HG03442 (cell line): ENCODE results near the gene SIX3.

Source experiments
- ATAC-seq: cut with Tn5 transposase; IDR thresholded peaks from one replicate; pipeline ENCODE4 v1.9.1; 2021; ENCODE audit warnings: mild to moderate bottlenecking, moderate library complexity; ENCODE audit not compliant: unreplicated experiment

The SIX3 gene

GRCh38 chr2:44941551-44942234 is at the start of gene SIX3:
TSS of gene SIX3 (plus strand) at chr2:44941702. CDS start at chr2:44942105, 403 bp downstream.
- ATAC-seq: peak; percentile 62

GRCh38 chr2:44894058-44894457 is 47.4 kb upstream of the SIX3 start:
- no peak for ATAC-seq

DNA sequence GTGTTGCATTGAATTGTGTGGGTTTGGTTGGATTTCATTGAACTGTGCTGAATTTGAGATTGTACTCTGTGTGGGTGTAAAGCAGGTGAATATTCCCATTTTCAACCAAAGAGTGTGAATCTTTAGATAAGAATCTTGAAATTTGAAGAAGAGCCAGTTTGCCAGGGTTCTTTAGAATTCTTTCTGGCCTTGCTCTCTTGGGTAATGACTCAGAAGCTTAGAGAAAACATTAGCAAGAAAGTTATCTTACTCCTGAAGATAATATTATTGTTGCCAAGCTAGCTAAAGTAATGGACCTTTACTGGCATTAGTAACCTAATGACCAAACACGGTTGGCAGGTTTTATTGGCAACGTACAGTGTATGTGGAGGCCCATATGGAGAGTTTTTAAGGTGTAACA is 46.4 kb upstream of the SIX3 start:
- no peak for ATAC-seq

GRCh38 chr2:44897406-44897805 is 44.1 kb upstream of the SIX3 start:
- ATAC-seq: no peak

- ATAC-seq: no peak
Measured at GRCh38 chr2:44902217-44903137, 39.0 kb upstream of the SIX3 start.

- ATAC-seq: no peak
Measured at GRCh38 chr2:44904578-44904977, 36.9 kb upstream of the SIX3 start.

- ATAC-seq: no peak
Measured at GRCh38 chr2:44906972-44907371, 34.5 kb upstream of the SIX3 start.

DNA sequence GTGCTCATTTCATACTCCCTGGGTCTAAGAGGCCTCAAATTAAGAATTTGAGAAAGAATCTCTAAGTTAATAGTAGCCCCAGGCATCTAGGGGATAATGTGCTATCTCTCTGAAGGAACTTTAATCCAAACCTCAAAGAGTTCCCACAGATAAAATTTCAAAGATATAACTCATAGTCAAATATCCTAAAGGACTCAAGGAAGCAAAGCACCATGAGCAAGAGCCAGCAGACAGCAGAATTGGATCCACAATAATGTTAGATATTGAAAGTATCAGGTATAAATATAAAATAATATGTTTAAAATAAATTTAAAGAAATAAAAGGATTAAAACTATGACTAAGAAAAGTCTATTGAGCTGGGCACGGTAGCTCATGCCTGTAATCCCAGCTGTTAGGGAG is 31.7 kb upstream of the SIX3 start:
- no peak for ATAC-seq

- no peak for ATAC-seq
Measured at GRCh38 chr2:44912660-44913059, 28.8 kb upstream of the SIX3 start.

DNA sequence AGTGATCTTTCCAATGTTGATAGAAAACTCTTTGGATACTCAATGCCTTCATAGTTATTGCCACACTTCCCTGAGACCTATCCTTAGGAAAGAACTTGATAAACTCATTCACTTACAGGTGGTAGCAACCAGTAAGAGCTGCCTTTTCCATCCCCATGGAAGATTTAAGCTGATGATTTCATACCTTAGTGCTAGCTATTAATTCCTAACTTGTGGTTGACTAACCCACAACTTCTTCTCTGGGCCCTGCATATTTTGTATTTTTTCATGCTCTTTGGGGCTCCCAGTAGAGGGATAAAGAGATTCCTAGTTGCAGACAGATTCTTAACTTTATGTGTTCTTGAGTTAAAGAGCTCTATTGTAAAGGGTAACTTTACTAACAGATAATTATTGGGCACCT is 25.2 kb upstream of the SIX3 start:
- ATAC-seq: no peak

DNA sequence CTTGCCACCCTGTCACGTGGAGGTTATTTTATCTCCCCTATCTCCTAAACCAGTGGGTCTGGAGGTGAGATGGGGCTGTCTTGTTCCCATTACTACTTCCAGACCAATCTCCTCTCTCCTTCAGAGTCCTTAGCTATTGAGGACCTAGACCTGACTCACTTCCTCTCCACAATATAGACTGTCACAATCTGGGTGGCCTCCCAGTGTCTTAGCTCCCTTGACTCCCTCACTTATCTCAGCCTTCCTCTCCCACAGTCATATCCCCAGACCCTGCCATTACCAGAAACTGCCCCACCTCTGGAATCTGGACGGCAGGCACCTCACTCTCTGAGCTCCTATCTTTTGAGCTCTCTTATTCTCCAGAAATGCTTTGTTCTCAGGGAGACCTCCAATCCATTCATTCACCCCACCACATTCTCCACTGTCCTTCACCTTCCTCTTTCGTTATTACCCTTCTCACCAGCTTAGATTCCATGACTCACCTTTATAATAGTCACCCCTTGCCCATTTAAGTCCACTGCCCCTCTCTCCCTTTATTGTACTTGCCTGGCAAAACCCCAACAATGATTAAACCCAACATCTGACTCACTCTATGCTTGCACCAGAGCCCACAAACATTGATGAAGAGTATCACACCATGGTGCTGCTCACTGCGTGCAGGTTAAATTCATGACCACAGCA is 23.3 kb upstream of the SIX3 start:
- no peak for ATAC-seq

DNA sequence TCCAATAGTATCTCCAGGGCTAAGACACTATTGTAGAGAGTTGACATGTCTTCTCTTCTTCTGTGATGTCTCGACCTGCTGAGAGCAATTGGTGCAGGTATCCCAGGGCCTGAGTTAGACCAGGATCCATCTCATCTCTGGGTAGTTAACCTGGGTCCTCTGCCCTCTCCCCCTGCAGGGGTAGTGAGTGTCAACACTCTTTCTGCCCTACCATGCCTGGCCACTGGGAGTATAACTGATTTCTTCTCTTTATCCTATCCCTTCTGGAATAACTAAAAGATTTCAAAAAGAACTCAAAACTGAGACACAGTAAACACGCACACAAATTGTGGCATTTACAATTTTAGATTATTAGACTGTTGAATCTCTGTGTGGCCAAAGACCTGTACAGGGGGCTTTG is 20.8 kb upstream of the SIX3 start:
- no peak for ATAC-seq

DNA sequence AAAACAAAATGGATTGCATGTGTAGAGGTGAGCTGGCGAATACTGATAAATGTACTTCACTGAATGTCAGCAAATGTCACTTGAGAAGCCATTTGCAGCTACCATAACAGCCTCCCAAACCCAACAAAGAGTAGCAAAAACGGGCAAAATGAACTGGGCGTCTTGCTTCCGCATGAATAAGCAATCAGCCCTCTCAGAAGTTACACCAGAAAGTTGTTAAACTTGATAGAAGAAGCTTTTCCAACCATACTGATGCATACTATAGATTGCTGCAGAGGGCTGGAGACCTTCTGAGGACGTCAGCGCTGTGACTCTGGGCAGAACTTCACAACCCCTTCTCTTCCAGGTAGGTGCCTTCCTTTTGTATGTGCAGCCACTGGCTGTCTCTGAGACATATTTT is 18.7 kb upstream of the SIX3 start:
- ATAC-seq: no peak

DNA sequence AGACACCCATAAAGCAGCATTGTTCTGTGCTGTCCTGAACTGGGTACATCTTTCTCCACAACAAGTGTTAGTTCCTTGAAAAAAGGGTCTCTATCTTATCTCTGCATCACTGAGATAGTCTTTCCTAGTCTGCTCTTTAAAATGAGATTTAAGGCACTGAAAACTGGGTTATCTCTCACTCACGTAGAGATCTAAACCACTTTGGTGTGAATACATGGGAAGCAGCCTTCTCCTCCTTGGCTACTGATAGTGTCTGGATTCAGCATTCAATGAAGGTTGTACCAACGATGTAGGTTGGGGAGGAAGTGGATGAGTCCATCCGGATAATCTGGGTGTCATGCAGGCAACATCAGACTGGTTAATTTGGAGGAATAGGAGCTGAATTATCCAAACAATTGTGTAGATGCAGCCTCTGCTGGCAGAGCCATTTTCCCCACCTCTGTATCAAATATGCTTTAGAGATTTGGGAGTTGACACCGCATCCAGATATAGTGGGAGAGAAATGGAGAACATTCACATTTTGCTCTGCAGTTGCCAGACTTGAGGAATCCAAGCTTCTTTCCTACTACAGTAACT is 15.9 kb upstream of the SIX3 start:
- no peak for ATAC-seq

- ATAC-seq: no peak
Measured at GRCh38 chr2:44926957-44927356, 14.5 kb upstream of the SIX3 start.

DNA sequence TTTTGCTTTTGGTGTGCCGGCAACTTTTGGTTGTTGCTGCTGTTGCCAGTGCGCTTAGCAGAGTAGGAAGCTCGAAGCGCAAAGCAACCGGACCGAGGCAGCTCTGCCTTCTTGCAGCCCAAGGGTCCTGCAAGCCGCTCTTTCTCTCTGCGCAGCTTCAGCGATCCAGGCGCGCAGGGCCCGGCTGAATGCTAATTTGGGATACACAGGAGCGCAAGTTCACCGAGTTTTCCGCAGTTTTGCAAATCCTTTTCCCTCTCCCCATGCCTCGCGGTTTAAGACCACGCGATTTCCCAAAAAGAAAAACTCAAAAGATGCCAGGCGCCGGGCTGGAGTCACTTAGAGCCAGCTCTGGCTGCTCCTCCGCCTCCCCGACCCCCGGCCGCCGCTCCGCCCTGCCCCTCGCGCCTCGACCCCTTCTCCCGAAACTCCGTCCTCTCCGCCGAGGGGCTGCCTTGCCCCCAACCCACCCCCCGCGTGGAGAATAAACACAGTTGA is 13.5 kb upstream of the SIX3 start:
- ATAC-seq: no peak

DNA sequence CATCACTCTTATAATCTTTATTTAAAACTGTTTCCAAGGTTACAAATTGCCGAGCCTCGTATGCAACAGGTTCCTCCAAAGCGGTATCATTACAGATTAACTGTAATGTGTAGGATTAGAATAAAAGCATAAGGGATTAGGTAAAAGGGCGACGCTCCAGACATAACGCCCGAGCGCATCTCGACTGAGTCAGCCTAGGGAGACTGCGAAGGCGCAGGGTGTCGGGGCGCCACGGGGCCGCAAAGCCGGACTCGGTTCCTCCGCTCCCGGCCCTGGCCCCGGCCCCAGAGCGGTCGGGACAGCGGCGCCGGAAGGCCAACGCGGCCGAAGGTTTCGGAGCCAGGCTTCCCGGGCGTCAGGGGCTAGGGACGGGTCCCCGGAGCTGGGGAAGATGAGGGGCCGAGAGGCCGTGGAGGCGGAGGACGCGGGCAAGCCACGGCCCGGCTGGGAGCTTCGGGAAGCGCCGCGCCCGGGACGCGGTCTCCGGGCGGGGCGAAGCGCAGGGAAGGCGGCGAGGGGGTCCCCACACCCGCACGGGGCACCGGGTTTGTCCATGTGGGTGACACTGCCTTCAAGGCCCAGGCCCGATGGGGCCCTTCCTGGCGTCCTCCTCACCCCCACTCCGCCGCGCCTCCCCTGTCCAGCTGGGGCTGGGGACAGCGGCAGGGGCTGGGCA is 12.9 kb upstream of the SIX3 start:
- no peak for ATAC-seq

- ATAC-seq: no peak
Measured at GRCh38 chr2:44929159-44929734, 12.3 kb upstream of the SIX3 start.

DNA sequence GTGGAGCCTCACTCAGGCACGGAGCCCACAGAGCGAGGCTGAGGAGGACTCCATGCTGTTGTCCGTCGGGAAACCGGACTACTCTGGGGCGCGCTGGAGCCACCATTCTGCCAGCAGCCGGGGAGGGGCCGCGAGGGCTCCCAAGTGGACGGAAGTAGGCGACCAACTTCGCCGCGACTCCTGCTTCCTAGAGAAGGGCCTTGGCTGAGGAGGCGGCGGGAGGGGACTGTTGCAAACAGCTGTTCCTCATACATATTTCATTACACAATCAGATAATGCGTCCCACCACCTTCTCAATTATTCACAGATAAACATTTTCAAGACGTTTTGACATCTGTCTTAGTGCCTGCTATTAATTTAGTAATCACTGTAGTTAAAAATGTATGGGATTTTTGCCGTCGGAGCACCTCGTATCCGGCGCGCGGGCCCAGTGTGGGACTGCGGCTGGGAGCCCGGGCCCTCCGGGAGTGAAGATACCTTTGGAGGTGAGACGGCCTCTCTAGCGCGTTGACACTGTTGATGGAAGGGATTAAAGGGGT is 11.7 kb upstream of the SIX3 start:
- ATAC-seq: no peak
